GM19025 (cell line): ENCODE data around the gene MSI1.

Experiments
- ATAC-seq: cut with Tn5 transposase; IDR thresholded peaks from one replicate; pipeline ENCODE4 v1.9.1; 2021; ENCODE audit warnings: mild to moderate bottlenecking, low read depth, moderate library complexity; ENCODE audit not compliant: unreplicated experiment

The MSI1 gene

DNA sequence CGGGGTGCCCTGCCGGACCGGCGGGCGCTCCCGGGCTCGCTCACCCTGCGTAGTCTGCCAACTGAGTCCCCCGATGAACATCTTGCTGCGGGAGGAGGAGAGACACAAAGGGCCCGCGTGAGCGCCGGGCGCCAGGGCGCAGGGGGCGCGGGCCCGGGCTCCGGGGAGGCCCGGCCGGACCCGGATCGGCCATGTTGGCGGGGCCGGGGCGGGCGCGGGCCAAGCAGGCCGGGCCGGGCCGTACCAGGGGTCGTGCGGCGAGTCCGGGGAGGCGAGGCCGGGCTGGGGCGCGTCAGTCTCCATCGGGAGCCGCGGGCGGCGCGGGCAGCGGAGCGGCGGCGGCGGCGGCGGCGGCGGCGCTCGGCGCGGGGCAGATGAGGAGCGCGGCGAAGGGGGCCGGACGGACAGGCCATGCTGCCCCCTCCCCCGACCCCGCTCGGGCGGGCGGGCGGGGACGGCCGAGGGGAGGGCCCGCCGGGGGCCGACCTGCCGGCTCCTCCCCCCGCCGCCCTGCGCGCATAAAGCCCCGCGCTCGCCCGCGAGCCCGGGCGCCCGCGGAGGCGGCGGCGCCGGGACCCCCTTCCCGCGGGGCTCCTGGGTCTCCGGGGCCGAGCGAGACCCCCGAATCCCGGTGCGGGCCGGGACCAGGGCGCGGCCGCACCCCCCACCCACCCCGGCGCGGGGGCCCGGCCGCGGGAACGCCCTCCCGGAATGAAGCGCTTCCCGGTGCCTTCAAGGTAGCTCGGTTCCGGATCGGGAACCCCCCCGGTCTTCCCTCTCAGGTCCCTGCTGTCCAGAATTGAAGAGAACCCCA, at the start of gene MSI1:
Gene MSI1, minus strand, starts transcription at position 376 of the 814 bp plus-strand sequence. Its CDS starts 73 bp downstream, at position 303.
- no peak for ATAC-seq

DNA sequence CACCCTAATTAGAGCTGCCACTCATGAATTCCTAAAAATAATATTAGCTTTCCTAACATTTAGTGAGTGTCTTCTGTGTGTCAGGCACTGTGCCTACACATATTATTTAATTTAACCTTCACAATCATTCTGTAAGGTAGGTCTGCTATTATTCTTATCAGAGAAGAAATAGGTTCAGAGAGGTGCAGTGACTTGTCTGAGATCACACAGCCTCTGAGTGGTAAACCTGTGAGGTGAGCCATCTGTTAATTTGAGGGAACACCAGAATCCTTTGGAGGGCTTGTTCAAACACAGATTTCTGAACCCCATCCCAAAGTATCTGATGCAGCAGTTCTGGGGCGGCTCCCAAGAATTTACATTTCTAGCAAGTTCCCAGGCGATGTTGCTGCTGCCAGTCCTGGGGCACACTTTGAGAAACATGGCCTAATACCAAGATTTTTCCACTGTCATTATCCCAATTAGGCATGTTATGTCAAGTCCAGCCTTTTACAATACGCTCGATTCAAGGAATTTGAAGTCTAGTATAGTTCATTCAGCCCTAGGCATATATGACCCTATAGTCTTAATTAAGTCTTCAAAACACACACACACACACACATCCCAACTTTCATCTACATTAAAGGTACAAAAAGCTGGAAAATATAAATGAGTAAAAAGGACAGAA, 49.1 kb upstream of the MSI1 start:
- no peak for ATAC-seq

DNA sequence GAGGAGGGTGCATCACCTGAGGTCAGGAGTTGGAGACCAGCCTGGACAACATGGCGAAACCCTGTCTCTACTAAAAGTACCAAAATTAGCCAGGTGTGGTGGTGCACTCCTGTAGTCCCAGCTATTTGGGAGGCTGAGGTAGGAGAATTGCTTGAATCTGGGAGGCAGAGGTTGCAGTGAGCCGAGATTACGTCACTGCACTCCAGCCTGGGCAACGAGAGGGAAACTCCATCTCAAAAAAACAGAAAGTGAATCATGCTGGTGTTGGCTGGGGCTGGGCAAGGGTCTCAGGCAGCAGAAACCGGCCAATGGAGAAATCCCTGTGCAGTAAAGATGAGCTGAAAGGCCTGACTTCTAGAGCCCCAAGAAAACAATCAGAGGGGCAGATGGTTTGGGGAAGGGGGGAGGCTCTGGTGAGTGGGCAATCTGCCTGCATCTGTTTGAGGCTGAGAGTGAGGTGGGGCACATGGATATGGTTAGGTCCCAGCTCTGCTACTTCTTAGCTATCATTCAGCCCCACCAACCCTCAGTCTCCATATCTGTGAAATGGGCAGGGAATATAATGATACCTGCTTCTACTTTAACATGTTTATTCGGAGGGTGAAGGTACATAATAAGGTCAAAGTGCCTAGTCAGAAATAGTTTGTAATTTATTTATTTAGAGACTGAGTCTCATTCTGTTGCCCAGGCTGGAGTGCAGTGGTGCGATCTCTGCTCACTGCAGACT, 47.7 kb upstream of the MSI1 start:
- no peak for ATAC-seq

- ATAC-seq = no peak
Observed at GRCh38 chr12:120413901-120414695, 45.1 kb upstream of the MSI1 start.

DNA sequence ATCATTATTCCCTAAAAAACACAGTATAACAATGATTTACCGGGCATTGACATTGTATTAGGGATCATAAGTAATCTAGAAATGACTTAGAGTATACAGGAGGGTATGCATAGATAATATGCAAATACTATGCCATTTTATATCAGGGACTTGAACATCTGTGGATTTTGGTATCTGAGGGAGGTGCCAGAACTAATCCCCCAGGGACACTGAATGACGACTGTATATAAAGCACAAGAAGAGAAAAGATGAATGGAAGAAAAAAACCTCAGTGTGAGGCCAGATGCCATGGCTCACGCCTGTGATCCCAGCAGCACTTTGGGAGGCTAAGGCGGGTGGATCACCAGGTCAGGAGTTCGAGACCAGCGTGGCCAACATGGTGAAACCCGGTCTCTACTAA, 43.5 kb upstream of the MSI1 start:
- no peak for ATAC-seq

GRCh38 chr12:120408771-120409170, 39.8 kb upstream of the MSI1 start:
- ATAC-seq = no peak

DNA sequence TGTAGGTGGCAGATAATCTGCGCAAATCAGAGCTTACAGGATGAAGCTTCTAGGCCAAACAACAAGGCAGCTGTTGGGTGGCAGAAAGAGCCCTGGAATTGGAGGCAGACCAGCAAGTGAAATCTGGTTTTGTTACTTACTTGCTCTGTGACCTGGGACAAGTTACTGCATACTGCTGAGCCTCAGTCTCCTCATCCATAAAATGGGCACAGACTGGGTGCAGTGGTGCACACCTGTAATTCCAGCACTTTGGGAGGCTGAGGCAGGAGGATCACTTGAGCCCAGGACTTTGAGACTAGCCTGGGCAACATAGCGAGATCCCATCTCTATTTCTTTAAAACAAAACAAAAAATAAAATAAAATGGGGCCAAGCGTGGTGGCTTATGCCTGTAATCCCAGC, 37.6 kb upstream of the MSI1 start:
- no peak for ATAC-seq

GRCh38 chr12:120406069-120406468, 37.1 kb upstream of the MSI1 start:
- ATAC-seq = no peak

GRCh38 chr12:120404271-120404670, 35.3 kb upstream of the MSI1 start:
- ATAC-seq = no peak

- no peak for ATAC-seq
Observed at GRCh38 chr12:120403869-120404268, 34.9 kb upstream of the MSI1 start.

DNA sequence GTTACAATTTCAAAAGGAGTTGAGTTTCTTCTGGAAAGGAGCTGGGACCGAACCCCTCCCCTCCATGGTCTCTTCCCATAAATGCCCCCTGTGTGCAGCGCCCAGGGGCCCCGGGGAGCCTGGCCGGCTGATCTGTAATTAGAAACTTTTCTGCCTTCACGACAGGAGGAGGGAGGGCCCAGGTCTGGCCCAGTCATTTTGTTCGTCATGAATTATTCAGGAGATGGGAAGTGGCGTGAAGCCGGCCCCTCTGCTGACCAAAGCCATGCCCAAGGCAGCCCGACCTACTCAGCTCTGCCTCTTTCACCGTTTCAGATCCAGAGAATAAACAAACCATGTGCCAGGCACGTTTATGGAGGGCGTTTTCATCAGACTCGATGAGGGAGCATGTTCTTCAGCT, 33.3 kb upstream of the MSI1 start:
- no peak for ATAC-seq

DNA sequence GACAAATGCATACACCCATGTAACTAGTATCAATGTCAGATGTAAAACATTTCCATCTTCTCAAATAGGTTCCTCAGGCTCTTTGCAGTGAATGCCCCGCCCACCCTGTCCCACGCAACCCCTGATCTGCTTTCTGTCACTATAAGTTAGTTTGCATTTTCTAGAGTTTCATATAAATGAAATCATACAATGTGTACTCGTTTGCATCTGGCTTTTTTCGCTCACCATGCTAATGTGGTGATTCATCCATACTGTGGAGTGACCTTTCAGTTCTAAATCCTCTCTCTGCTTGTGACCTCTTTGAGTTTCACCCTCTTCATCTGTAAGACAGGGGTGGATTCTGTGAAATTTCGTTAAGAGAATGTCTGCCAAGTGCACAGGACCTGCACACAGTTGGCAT, 30.6 kb upstream of the MSI1 start:
- ATAC-seq = no peak

- no peak for ATAC-seq
Observed at GRCh38 chr12:120397824-120398540, 29.0 kb upstream of the MSI1 start.

DNA sequence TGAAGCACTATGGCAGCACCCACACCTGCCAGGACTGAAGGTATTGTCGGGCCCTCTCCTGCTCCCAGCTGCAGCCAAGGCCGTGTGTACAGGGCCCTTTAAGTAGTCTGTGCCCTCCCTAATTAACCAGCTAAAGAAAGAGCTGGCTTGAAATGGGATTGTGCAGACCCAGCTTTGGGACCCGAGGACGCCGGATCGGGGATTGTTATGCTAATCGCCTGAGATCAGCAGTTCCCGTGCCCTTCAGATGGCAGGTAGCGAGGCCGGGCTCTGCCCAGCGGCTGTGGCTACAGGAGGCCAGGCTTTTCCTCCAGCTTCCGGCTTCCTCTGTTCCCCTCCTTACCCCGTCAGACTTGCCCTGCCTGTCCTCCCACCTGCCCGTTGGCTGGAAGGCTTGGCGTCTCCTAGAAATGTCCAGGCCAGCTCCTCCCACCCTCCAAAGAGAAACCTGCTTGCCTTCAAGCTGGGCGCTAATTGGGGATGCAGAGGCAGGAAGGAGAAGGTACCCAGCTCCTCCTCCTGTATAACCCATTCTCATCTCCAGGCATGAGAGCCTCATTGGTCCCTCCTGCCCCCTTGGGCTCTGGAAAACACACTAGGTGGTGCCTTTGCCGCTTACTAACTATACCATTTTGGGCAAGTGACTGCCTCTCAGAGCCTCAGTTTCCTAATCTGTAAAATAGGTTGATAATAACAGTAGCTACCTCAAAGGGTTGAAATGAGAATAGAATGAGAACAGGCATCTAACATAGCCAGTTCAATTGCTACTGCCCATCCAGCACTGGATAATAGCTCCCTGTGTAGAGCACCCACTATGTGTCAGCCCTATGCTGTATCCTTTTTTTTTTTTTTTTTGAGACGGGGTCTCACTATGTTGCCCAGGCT, 25.8 kb upstream of the MSI1 start:
- no peak for ATAC-seq

- no peak for ATAC-seq
Observed at GRCh38 chr12:120390540-120391120, 21.7 kb upstream of the MSI1 start.

DNA sequence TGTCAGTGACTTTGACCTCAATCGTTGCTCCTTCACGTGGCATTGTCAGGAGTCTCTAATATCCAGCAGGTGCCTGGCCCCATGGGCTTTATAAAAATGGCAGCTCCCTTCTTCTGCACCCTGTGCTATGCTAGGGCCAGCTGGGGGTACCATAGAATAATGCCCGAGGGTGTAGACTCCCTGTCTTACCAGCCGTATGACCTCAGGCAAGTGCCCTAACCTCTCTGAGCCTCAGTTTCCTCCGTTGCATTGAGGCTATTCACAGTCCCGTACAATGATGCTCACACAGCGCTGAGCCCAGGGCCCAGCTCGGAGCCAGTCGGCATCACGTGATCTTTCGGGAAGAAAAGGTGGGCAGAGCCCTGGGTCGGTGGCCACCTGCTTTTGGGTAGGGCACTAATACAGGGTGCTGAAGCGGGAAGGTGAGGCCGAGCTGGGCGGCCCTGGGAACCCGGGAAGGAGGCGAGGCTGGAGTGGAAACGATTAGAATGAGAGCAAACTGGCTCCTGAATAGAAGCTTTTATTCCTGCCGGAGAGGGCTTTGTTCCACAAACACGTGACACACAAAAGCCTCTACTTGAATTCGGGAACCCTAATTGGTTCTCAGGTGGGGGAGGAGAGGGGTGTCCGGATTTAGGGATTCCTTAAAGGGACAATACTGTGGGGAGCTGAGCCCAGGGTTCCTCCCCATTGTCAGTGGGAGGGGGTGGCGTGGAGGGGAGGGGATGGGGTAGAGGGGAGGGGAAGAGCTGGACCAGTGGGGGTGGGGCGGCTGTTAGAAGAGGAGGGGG, 19.9 kb upstream of the MSI1 start:
- ATAC-seq = no peak

GRCh38 chr12:120381752-120382419, 12.9 kb upstream of the MSI1 start:
- no peak for ATAC-seq
